H1 (cell line): ENCODE measurements around the gene SPECC1. TPM values are rescaled to one million over a fixed set of nuclear protein-coding genes. Genes with fewer than 3 reads are reported as not detected.

ENCODE experiments used
- CTCF ChIA-PET: fragments of 300-600 bp; sonication (Branson Sonifier 250); formaldehyde crosslinking; loops from one replicate; lab custom pipeline; 2021; ENCODE audit not compliant: partially characterized antibody; lab: Charles Lee
- POLR2A ChIA-PET: fragments of 300-600 bp; sonication (Branson Sonifier 250); formaldehyde crosslinking; loops from one replicate; lab custom pipeline; 2021; ENCODE audit warnings: inconsistent platforms; ENCODE audit not compliant: partially characterized antibody; lab: Charles Lee
- DNase-seq, 2 experiments: peaks; one replicate each; pipeline versions ENCODE4 v3.0.0 to v3.0.0-alpha.2; 2010 to 2022; ENCODE audit warnings: low spot score in 2 of 2, low read depth in 1 of 2, mixed read lengths in 1 of 2
- FAIRE-seq: peaks from 2 replicates; lab custom pipeline; 2011; peaks lifted over from hg19 to GRCh38; lab: Jason Lieb, UNC
- H2AFZ ChIP-seq: 2 replicates; pipeline ENCODE4 v1.8.1; 2012; ENCODE audit warnings: low read length, inconsistent platforms
- H2AK5ac ChIP-seq: 2 replicates; pipeline ENCODE4 v1.6.1; 2013; ENCODE audit warnings: low read depth, low read length
- H2BK120ac ChIP-seq: replicated peaks from 2 replicates; pipeline ENCODE3; 2013; ENCODE audit warnings: low read depth, low read length, inconsistent platforms
- H2BK12ac ChIP-seq: 2 replicates; pipeline ENCODE4 v1.6.1; 2013; ENCODE audit warnings: low read depth, low read length
- H2BK15ac ChIP-seq: 2 replicates; pipeline ENCODE4 v1.6.1; 2013; ENCODE audit warnings: low read length
- H2BK20ac ChIP-seq: 2 replicates; pipeline ENCODE4 v1.6.1; 2013; ENCODE audit warnings: low read length
- H2BK5ac ChIP-seq: 2 replicates; pipeline ENCODE4 v1.6.1; 2013; ENCODE audit warnings: low read depth, low read length
- H3K14ac ChIP-seq: 2 replicates; pipeline ENCODE4 v1.6.1; 2013; ENCODE audit warnings: inconsistent platforms; ENCODE audit not compliant: insufficient read length
- H3K18ac ChIP-seq: 2 replicates; pipeline ENCODE4 v1.6.1; 2013; ENCODE audit warnings: low read length; ENCODE audit errors: extremely low read depth
- H3K23ac ChIP-seq: 2 replicates; pipeline ENCODE4 v1.6.1; 2013; ENCODE audit warnings: inconsistent platforms; ENCODE audit not compliant: insufficient read length
- H3K23me2 ChIP-seq: 2 replicates; pipeline ENCODE4 v1.6.1; 2013; ENCODE audit warnings: low read depth, low read length
- H3K27ac ChIP-seq: 2 replicates; pipeline ENCODE4 v1.6.1; 2011; ENCODE audit warnings: low read depth, low read length, inconsistent platforms
- H3K27me3 ChIP-seq, 4 experiments: replicated peaks in 1 of 4; 1 replicate in 1 of 4; 2 replicates in 3 of 4; pipeline versions ENCODE4 v1.6.1 to v1.8.1; 2011 to 2013; ENCODE audit warnings: low read length in 3 of 4, mild to moderate bottlenecking in 3 of 4, inconsistent platforms in 2 of 4, mixed read lengths in 2 of 4, moderate library complexity in 1 of 4; ENCODE audit not compliant: control insufficient read depth in 3 of 4, insufficient read depth in 3 of 4; ENCODE audit errors: extremely low read depth in 1 of 4
- H3K36me3 ChIP-seq, 4 experiments: 2 replicates each; pipeline versions ENCODE4 v1.6.1 to v1.8.1; 2011 to 2013; ENCODE audit warnings: mild to moderate bottlenecking in 4 of 4, low read length in 3 of 4, moderate library complexity in 2 of 4, control low read depth in 1 of 4, inconsistent platforms in 1 of 4; ENCODE audit not compliant: insufficient read depth in 4 of 4, control insufficient read depth in 2 of 4
- H3K4ac ChIP-seq: replicated peaks from 2 replicates; pipeline ENCODE3; 2013; ENCODE audit warnings: low read length, low read depth, mixed read lengths, inconsistent platforms; ENCODE audit not compliant: insufficient read length
- H3K4me1 ChIP-seq, 4 experiments: replicated peaks in 1 of 4; 1 replicate in 1 of 4; 2 replicates in 3 of 4; pipeline versions ENCODE4 v1.6.1 to v1.8.1; 2011 to 2013; ENCODE audit warnings: low read length in 3 of 4, inconsistent platforms in 2 of 4, mixed read lengths in 1 of 4; ENCODE audit not compliant: insufficient read depth in 4 of 4, control insufficient read depth in 3 of 4
- H3K4me2 ChIP-seq, 2 experiments: 2 replicates each; pipeline versions ENCODE4 v1.6.1 to v1.8.1; 2011 to 2013; ENCODE audit warnings: low read depth in 2 of 2, low read length in 2 of 2, control low read depth in 1 of 2, inconsistent platforms in 1 of 2, mild to moderate bottlenecking in 1 of 2; ENCODE audit not compliant: insufficient read depth in 1 of 2
- H3K4me3 ChIP-seq, 4 experiments: fragments of 200-600, 300-600 bp in 1 of 4; sonication (generic), shearing (Covaris generic), sonication (Bioruptor Twin) in 1 of 4; 2 replicates each; pipeline versions ENCODE4 v1.5.1 to v1.8.1; 2011 to 2016; ENCODE audit warnings: low read length in 4 of 4, low read depth in 3 of 4, control low read depth in 2 of 4, inconsistent platforms in 2 of 4, mild to moderate bottlenecking in 2 of 4, mixed read lengths in 1 of 4, moderate library complexity in 1 of 4; ENCODE audit not compliant: insufficient read depth in 2 of 4; ENCODE audit errors: extremely low read depth in 1 of 4
- H3K56ac ChIP-seq: replicated peaks from 2 replicates; pipeline ENCODE3; 2013; ENCODE audit warnings: low read depth, mild to moderate bottlenecking, mixed read lengths, low read length, inconsistent platforms; ENCODE audit not compliant: insufficient read length
- H3K79me1 ChIP-seq: 2 replicates; pipeline ENCODE4 v1.6.1; 2013; ENCODE audit warnings: low read depth, low read length, control low read depth
- H3K79me2 ChIP-seq, 2 experiments: 2 replicates each; pipeline versions ENCODE4 v1.6.1 to v1.8.1; 2012 to 2013; ENCODE audit warnings: low read length in 2 of 2, mild to moderate bottlenecking in 2 of 2, inconsistent platforms in 1 of 2; ENCODE audit not compliant: insufficient read depth in 2 of 2, control insufficient read depth in 1 of 2
- H3K9ac ChIP-seq, 4 experiments: replicated peaks in 1 of 4; 1 replicate in 1 of 4; 2 replicates in 3 of 4; pipeline versions ENCODE4 v1.6.1 to v1.8.1; 2011 to 2013; ENCODE audit warnings: low read depth in 3 of 4, low read length in 3 of 4, control low read depth in 2 of 4, mild to moderate bottlenecking in 2 of 4, moderate library complexity in 2 of 4, inconsistent platforms in 1 of 4; ENCODE audit errors: extremely low read depth in 1 of 4
- H3K9me3 ChIP-seq, 2 experiments: 2 replicates each; pipeline versions ENCODE4 v1.6.1 to v1.8.1; 2012 to 2013; ENCODE audit warnings: mild to moderate bottlenecking in 2 of 2, moderate library complexity in 2 of 2, control low read depth in 1 of 2, inconsistent platforms in 1 of 2, low read depth in 1 of 2, low read length in 1 of 2, mixed read lengths in 1 of 2; ENCODE audit not compliant: insufficient read depth in 2 of 2
- H4K20me1 ChIP-seq, 2 experiments: replicated peaks in 1 of 2; 2 replicates each; pipeline versions ENCODE3 to v1.8.1; 2011 to 2013; ENCODE audit warnings: inconsistent platforms in 2 of 2, low read length in 2 of 2, mild to moderate bottlenecking in 1 of 2; ENCODE audit not compliant: insufficient read depth in 2 of 2, control insufficient read depth in 1 of 2
- H4K5ac ChIP-seq: 2 replicates; pipeline ENCODE4 v1.6.1; 2013; ENCODE audit warnings: low read length, low read depth, mixed read lengths, inconsistent platforms; ENCODE audit not compliant: insufficient read length
- H4K8ac ChIP-seq: 2 replicates; pipeline ENCODE4 v1.8.0; 2013; ENCODE audit warnings: mild to moderate bottlenecking, moderate library complexity, low read length, inconsistent platforms; ENCODE audit not compliant: insufficient read depth; ENCODE audit errors: extremely low read depth
- H4K91ac ChIP-seq: replicated peaks from 2 replicates; pipeline ENCODE3; 2013; ENCODE audit warnings: low read length, mixed read lengths, inconsistent platforms; ENCODE audit not compliant: insufficient read length
- MAFK ChIP-seq: IDR thresholded peaks from 2 replicates; pipeline ENCODE4 v1.6.1; 2012; ENCODE audit warnings: low read depth, mild to moderate bottlenecking, improper control_type of control experiment, low read length
- WGBS, 2 experiments: shearing (Covaris generic) in 1 of 2; methylation state at CpG; one replicate each; pipeline versions ENCODE4 v1.1.6 to v1.1.7; 2013 to 2015; ENCODE audit warnings: low lambda C conversion rate in 2 of 2, mixed read lengths in 2 of 2, inconsistent platforms in 1 of 2, low coverage in 1 of 2, missing lambda C conversion rate in 1 of 2; ENCODE audit not compliant: insufficient replicate concordance in 2 of 2, insufficient coverage in 1 of 2, insufficient read length in 1 of 2; ENCODE audit errors: extremely low coverage in 1 of 2, missing lambda C conversion rate in 1 of 2; 5-methylcytosine and 5-hydroxymethylcytosine counted together
- polyA plus RNA-seq, 7 experiments: library from polyadenylated mRNA; depleted of rRNA in 3 of 7; stranded (reverse) in 5 of 7; unstranded in 2 of 7; fragments of >200 nt in 5 of 7; fragments of 200-250 nt in 2 of 7; gene quantifications; 1 replicate in 5 of 7; 2 replicates in 1 of 7; 4 replicates in 1 of 7; pipeline versions ENCODE4 v1.2.1 to v1.2.3, GENCODE V29; 2011 to 2013; ENCODE audit warnings: missing spikeins in 2 of 7, mixed read lengths in 2 of 7
- total RNA-seq: library from RNA; stranded (reverse); fragmentation: NEBNext Ultra II Directional; extraction: Animal tissue kit (Norgen Biotek cat#: 25700); gene quantifications from 2 replicates; pipeline ENCODE4 v1.2.1, GENCODE V29; 2021

The SPECC1 gene
- total and polyA plus RNA-seq, 2 of the 8 experiments (the other 6 are each of a cell fraction or from before 2014, with no cell fraction given): 35.8 to 87.9 TPM

DNA sequence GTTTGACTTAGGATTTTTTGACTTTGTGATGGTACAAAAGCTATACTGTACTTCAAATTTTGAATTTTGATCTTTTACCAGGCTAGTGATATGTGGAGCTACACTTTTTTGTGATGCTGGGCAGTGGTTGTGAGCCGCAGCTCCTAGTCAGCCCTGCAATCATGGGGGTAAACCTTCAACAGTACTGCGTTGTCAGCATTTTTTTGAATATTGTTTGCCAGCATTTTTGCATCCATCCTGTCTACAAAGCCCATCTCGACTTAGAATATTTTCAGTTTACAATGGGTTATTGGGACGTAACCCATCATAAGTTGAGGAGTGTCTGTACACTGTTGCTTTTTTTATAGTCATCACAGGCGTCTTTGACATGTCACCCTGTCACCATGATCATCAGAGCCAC lies 142.0 kb downstream of the SPECC1 start:
- FAIRE-seq (no peak), DNase-seq (no peak)
- Histone ChIP-seq H2BK12ac (no peak overlapping the region), H3K36me3 (no peaks in the 10 kb centered on the region), H3K23ac (no peak overlapping the region), H2BK20ac (no peak overlapping the region), H3K14ac (no peak overlapping the region), H3K4ac (no peak overlapping the region), H4K91ac (no peak overlapping the region), H3K9me3 (no peaks in the 10 kb centered on the region), H3K9ac (peak overlapping the region in 2 of 4 experiments; percentile 17 to 28; a peak in 1 of 7 replicates), H3K23me2 (no peaks in the 10 kb centered on the region), H2AFZ (no peak overlapping the region), H3K79me1 (no peaks in the 10 kb centered on the region), H2BK5ac (no peak overlapping the region), H2AK5ac (no peak overlapping the region), H3K27me3 (no peaks in the 10 kb centered on the region; a peak in 1 of 7 replicates), H3K4me2 (no peak overlapping the region), H4K20me1 (no peaks in the 10 kb centered on the region), H4K8ac (no peak overlapping the region), H4K5ac (no peak overlapping the region), H3K18ac (no peak overlapping the region), H3K27ac (no peak overlapping the region), H2BK120ac (no peak overlapping the region), H3K4me1 (peaks cover 0 to 5% (median 5%) of the 10 kb centered on the region in 4 experiments; a peak in 3 of 7 replicates), H3K4me3 (no peak overlapping the region), H2BK15ac (no peak overlapping the region), H3K56ac (no peak overlapping the region), H3K79me2 (no peaks in the 10 kb centered on the region)
- ChIA-PET POLR2A (no interaction called here), CTCF (interaction anchor here (0.6 to 1.7 kb wide), 3 partner anchors 29 to 82 kb away, joined by 3 to 8 read pairs (median 4); no protein-coding TSS in a partner anchor)
- WGBS, 2 experiments: 94% methylated on average over 5 of the region's 5 CpGs; no CpG with 5 or more reads in 1 of the 2 experiments
- TF ChIP-seq MAFK: 0 out of 2 replicates have a peak, but pooled peaks have one; percentile 18
